Hematopoietic multipotent progenitor cell treated with erythropoietin and hydrocortisone succinate and interleukin-3 and kit ligand, for 17 days (in vitro differentiated cells): Measurements from ENCODE around the gene OASL.

Experiments
- DNase-seq: peaks from one replicate; pipeline ENCODE4 v3.0.0-alpha.2; 2015; ENCODE audit warnings: low spot score

Gene OASL

GRCh38 chr12:120988658-120989057, 50.4 kb downstream of the OASL start:
- DNase-seq, result no peak

GRCh38 chr12:120988234-120988633, 50.8 kb downstream of the OASL start:
- no peak for DNase-seq

- no peak for DNase-seq
Observed at GRCh38 chr12:120984351-120984898, 54.6 kb downstream of the OASL start.

- DNase-seq, result no peak
Observed at GRCh38 chr12:120983759-120984158, 55.3 kb downstream of the OASL start.

- DNase-seq, result no peak
Observed at GRCh38 chr12:120982659-120983058, 56.4 kb downstream of the OASL start.

GRCh38 chr12:120981407-120981941, 57.6 kb downstream of the OASL start:
- no peak for DNase-seq

GRCh38 chr12:120980800-120981368, 58.2 kb downstream of the OASL start:
- DNase-seq, result no peak

- DNase-seq, result no peak
Observed at GRCh38 chr12:120979862-120980696, 59.0 kb downstream of the OASL start.

GRCh38 chr12:120979220-120979861, 59.7 kb downstream of the OASL start:
- no peak for DNase-seq

GRCh38 chr12:120978296-120979219, 60.5 kb downstream of the OASL start, which contains the start of gene HNF1A:
HNF1A (plus strand) TSS chr12:120978543; CDS start chr12:120978769, 226 bp downstream.
- DNase-seq, result no peak

GRCh38 chr12:120977531-120978295, 61.3 kb downstream of the OASL start:
- no peak for DNase-seq

- no peak for DNase-seq
Observed at GRCh38 chr12:120972870-120973543, 66.0 kb downstream of the OASL start.

GRCh38 chr12:120971299-120972180, 67.5 kb downstream of the OASL start:
- DNase-seq, result peak; percentile 62

- DNase-seq, result no peak
Observed at GRCh38 chr12:120970310-120970709, 68.7 kb downstream of the OASL start.
